H1 (cell line): ENCODE data around the gene GABRG3. TPM values are rescaled to one million over a fixed set of nuclear protein-coding genes. Genes with fewer than 3 reads are reported as not detected.

Experiments
- CTCF ChIA-PET: fragments of 300-600 bp; sonication (Branson Sonifier 250); formaldehyde crosslinking; loops from one replicate; lab custom pipeline; 2021; ENCODE audit not compliant: partially characterized antibody; lab: Charles Lee
- POLR2A ChIA-PET: fragments of 300-600 bp; sonication (Branson Sonifier 250); formaldehyde crosslinking; loops from one replicate; lab custom pipeline; 2021; ENCODE audit warnings: inconsistent platforms; ENCODE audit not compliant: partially characterized antibody; lab: Charles Lee
- DNase-seq, 2 experiments: peaks; one replicate each; pipeline versions ENCODE4 v3.0.0 to v3.0.0-alpha.2; 2010 to 2022; ENCODE audit warnings: low spot score in 2 of 2, low read depth in 1 of 2, mixed read lengths in 1 of 2
- FAIRE-seq: peaks from 2 replicates; lab custom pipeline; 2011; peaks lifted over from hg19 to GRCh38; lab: Jason Lieb, UNC
- H2AFZ ChIP-seq: 2 replicates; pipeline ENCODE4 v1.8.1; 2012; ENCODE audit warnings: low read length, inconsistent platforms
- H2AK5ac ChIP-seq: 2 replicates; pipeline ENCODE4 v1.6.1; 2013; ENCODE audit warnings: low read depth, low read length
- H2BK120ac ChIP-seq: replicated peaks from 2 replicates; pipeline ENCODE3; 2013; ENCODE audit warnings: low read depth, low read length, inconsistent platforms
- H2BK12ac ChIP-seq: 2 replicates; pipeline ENCODE4 v1.6.1; 2013; ENCODE audit warnings: low read depth, low read length
- H2BK15ac ChIP-seq: 2 replicates; pipeline ENCODE4 v1.6.1; 2013; ENCODE audit warnings: low read length
- H2BK20ac ChIP-seq: 2 replicates; pipeline ENCODE4 v1.6.1; 2013; ENCODE audit warnings: low read length
- H2BK5ac ChIP-seq: 2 replicates; pipeline ENCODE4 v1.6.1; 2013; ENCODE audit warnings: low read depth, low read length
- H3K14ac ChIP-seq: 2 replicates; pipeline ENCODE4 v1.6.1; 2013; ENCODE audit warnings: inconsistent platforms; ENCODE audit not compliant: insufficient read length
- H3K18ac ChIP-seq: 2 replicates; pipeline ENCODE4 v1.6.1; 2013; ENCODE audit warnings: low read length; ENCODE audit errors: extremely low read depth
- H3K23ac ChIP-seq: 2 replicates; pipeline ENCODE4 v1.6.1; 2013; ENCODE audit warnings: inconsistent platforms; ENCODE audit not compliant: insufficient read length
- H3K23me2 ChIP-seq: 2 replicates; pipeline ENCODE4 v1.6.1; 2013; ENCODE audit warnings: low read depth, low read length
- H3K27ac ChIP-seq: 2 replicates; pipeline ENCODE4 v1.6.1; 2011; ENCODE audit warnings: low read depth, low read length, inconsistent platforms
- H3K27me3 ChIP-seq, 4 experiments: replicated peaks in 1 of 4; 1 replicate in 1 of 4; 2 replicates in 3 of 4; pipeline versions ENCODE4 v1.6.1 to v1.8.1; 2011 to 2013; ENCODE audit warnings: low read length in 3 of 4, mild to moderate bottlenecking in 3 of 4, inconsistent platforms in 2 of 4, mixed read lengths in 2 of 4, moderate library complexity in 1 of 4; ENCODE audit not compliant: control insufficient read depth in 3 of 4, insufficient read depth in 3 of 4; ENCODE audit errors: extremely low read depth in 1 of 4
- H3K36me3 ChIP-seq, 4 experiments: 2 replicates each; pipeline versions ENCODE4 v1.6.1 to v1.8.1; 2011 to 2013; ENCODE audit warnings: mild to moderate bottlenecking in 4 of 4, low read length in 3 of 4, moderate library complexity in 2 of 4, control low read depth in 1 of 4, inconsistent platforms in 1 of 4; ENCODE audit not compliant: insufficient read depth in 4 of 4, control insufficient read depth in 2 of 4
- H3K4ac ChIP-seq: replicated peaks from 2 replicates; pipeline ENCODE3; 2013; ENCODE audit warnings: low read length, low read depth, mixed read lengths, inconsistent platforms; ENCODE audit not compliant: insufficient read length
- H3K4me1 ChIP-seq, 4 experiments: replicated peaks in 1 of 4; 1 replicate in 1 of 4; 2 replicates in 3 of 4; pipeline versions ENCODE4 v1.6.1 to v1.8.1; 2011 to 2013; ENCODE audit warnings: low read length in 3 of 4, inconsistent platforms in 2 of 4, mixed read lengths in 1 of 4; ENCODE audit not compliant: insufficient read depth in 4 of 4, control insufficient read depth in 3 of 4
- H3K4me2 ChIP-seq, 2 experiments: 2 replicates each; pipeline versions ENCODE4 v1.6.1 to v1.8.1; 2011 to 2013; ENCODE audit warnings: low read depth in 2 of 2, low read length in 2 of 2, control low read depth in 1 of 2, inconsistent platforms in 1 of 2, mild to moderate bottlenecking in 1 of 2; ENCODE audit not compliant: insufficient read depth in 1 of 2
- H3K4me3 ChIP-seq, 4 experiments: fragments of 200-600, 300-600 bp in 1 of 4; sonication (generic), shearing (Covaris generic), sonication (Bioruptor Twin) in 1 of 4; 2 replicates each; pipeline versions ENCODE4 v1.5.1 to v1.8.1; 2011 to 2016; ENCODE audit warnings: low read length in 4 of 4, low read depth in 3 of 4, control low read depth in 2 of 4, inconsistent platforms in 2 of 4, mild to moderate bottlenecking in 2 of 4, mixed read lengths in 1 of 4, moderate library complexity in 1 of 4; ENCODE audit not compliant: insufficient read depth in 2 of 4; ENCODE audit errors: extremely low read depth in 1 of 4
- H3K56ac ChIP-seq: replicated peaks from 2 replicates; pipeline ENCODE3; 2013; ENCODE audit warnings: low read depth, mild to moderate bottlenecking, mixed read lengths, low read length, inconsistent platforms; ENCODE audit not compliant: insufficient read length
- H3K79me1 ChIP-seq: 2 replicates; pipeline ENCODE4 v1.6.1; 2013; ENCODE audit warnings: low read depth, low read length, control low read depth
- H3K79me2 ChIP-seq, 2 experiments: 2 replicates each; pipeline versions ENCODE4 v1.6.1 to v1.8.1; 2012 to 2013; ENCODE audit warnings: low read length in 2 of 2, mild to moderate bottlenecking in 2 of 2, inconsistent platforms in 1 of 2; ENCODE audit not compliant: insufficient read depth in 2 of 2, control insufficient read depth in 1 of 2
- H3K9ac ChIP-seq, 4 experiments: replicated peaks in 1 of 4; 1 replicate in 1 of 4; 2 replicates in 3 of 4; pipeline versions ENCODE4 v1.6.1 to v1.8.1; 2011 to 2013; ENCODE audit warnings: low read depth in 3 of 4, low read length in 3 of 4, control low read depth in 2 of 4, mild to moderate bottlenecking in 2 of 4, moderate library complexity in 2 of 4, inconsistent platforms in 1 of 4; ENCODE audit errors: extremely low read depth in 1 of 4
- H3K9me3 ChIP-seq, 2 experiments: 2 replicates each; pipeline versions ENCODE4 v1.6.1 to v1.8.1; 2012 to 2013; ENCODE audit warnings: mild to moderate bottlenecking in 2 of 2, moderate library complexity in 2 of 2, control low read depth in 1 of 2, inconsistent platforms in 1 of 2, low read depth in 1 of 2, low read length in 1 of 2, mixed read lengths in 1 of 2; ENCODE audit not compliant: insufficient read depth in 2 of 2
- H4K20me1 ChIP-seq, 2 experiments: replicated peaks in 1 of 2; 2 replicates each; pipeline versions ENCODE3 to v1.8.1; 2011 to 2013; ENCODE audit warnings: inconsistent platforms in 2 of 2, low read length in 2 of 2, mild to moderate bottlenecking in 1 of 2; ENCODE audit not compliant: insufficient read depth in 2 of 2, control insufficient read depth in 1 of 2
- H4K5ac ChIP-seq: 2 replicates; pipeline ENCODE4 v1.6.1; 2013; ENCODE audit warnings: low read length, low read depth, mixed read lengths, inconsistent platforms; ENCODE audit not compliant: insufficient read length
- H4K8ac ChIP-seq: 2 replicates; pipeline ENCODE4 v1.8.0; 2013; ENCODE audit warnings: mild to moderate bottlenecking, moderate library complexity, low read length, inconsistent platforms; ENCODE audit not compliant: insufficient read depth; ENCODE audit errors: extremely low read depth
- H4K91ac ChIP-seq: replicated peaks from 2 replicates; pipeline ENCODE3; 2013; ENCODE audit warnings: low read length, mixed read lengths, inconsistent platforms; ENCODE audit not compliant: insufficient read length
- CHD2 ChIP-seq: IDR thresholded peaks from 2 replicates; pipeline ENCODE4 v1.6.1; 2012; ENCODE audit warnings: low read length, improper control_type of control experiment
- EGR1 ChIP-seq: IDR thresholded peaks from 2 replicates; pipeline ENCODE4 v1.6.1; 2011; ENCODE audit warnings: low read depth, low read length, borderline replicate concordance
- MAFK ChIP-seq: IDR thresholded peaks from 2 replicates; pipeline ENCODE4 v1.6.1; 2012; ENCODE audit warnings: low read depth, mild to moderate bottlenecking, improper control_type of control experiment, low read length
- NRF1 ChIP-seq: IDR thresholded peaks from 2 replicates; pipeline ENCODE4 v1.6.1; 2011; ENCODE audit warnings: mild to moderate bottlenecking, low read depth, low read length, improper control_type of control experiment
- PHF8 ChIP-seq: fragments of 200-600 bp; sonication (generic); conservative IDR thresholded peaks from 2 replicates; pipeline ENCODE4 v1.7.1; 2012; ENCODE audit warnings: low read depth, mild to moderate bottlenecking, inconsistent platforms, low read length, moderate library complexity
- RAD21 ChIP-seq, 2 experiments: IDR thresholded peaks in 1 of 2; conservative IDR thresholded peaks in 1 of 2; 2 replicates each; pipeline ENCODE4 v1.6.1; 2011; ENCODE audit warnings: low read depth in 2 of 2, low read length in 2 of 2, improper control_type of control experiment in 1 of 2, inconsistent platforms in 1 of 2, mild to moderate bottlenecking in 1 of 2, moderate library complexity in 1 of 2
- SP2 ChIP-seq: IDR thresholded peaks from 2 replicates; pipeline ENCODE4 v1.6.1; 2012; ENCODE audit warnings: mild to moderate bottlenecking, low read length, inconsistent platforms
- USF2 ChIP-seq: IDR thresholded peaks from 2 replicates; pipeline ENCODE4 v1.6.1; 2011; ENCODE audit warnings: low read length, improper control_type of control experiment
- WGBS, 2 experiments: shearing (Covaris generic) in 1 of 2; methylation state at CpG; one replicate each; pipeline versions ENCODE4 v1.1.6 to v1.1.7; 2013 to 2015; ENCODE audit warnings: low lambda C conversion rate in 2 of 2, mixed read lengths in 2 of 2, inconsistent platforms in 1 of 2, low coverage in 1 of 2, missing lambda C conversion rate in 1 of 2; ENCODE audit not compliant: insufficient replicate concordance in 2 of 2, insufficient coverage in 1 of 2, insufficient read length in 1 of 2; ENCODE audit errors: extremely low coverage in 1 of 2, missing lambda C conversion rate in 1 of 2; 5-methylcytosine and 5-hydroxymethylcytosine counted together
- polyA plus RNA-seq, 7 experiments: library from polyadenylated mRNA; depleted of rRNA in 3 of 7; stranded (reverse) in 5 of 7; unstranded in 2 of 7; fragments of >200 nt in 5 of 7; fragments of 200-250 nt in 2 of 7; gene quantifications; 1 replicate in 5 of 7; 2 replicates in 1 of 7; 4 replicates in 1 of 7; pipeline versions ENCODE4 v1.2.1 to v1.2.3, GENCODE V29; 2011 to 2013; ENCODE audit warnings: missing spikeins in 2 of 7, mixed read lengths in 2 of 7
- total RNA-seq: library from RNA; stranded (reverse); fragmentation: NEBNext Ultra II Directional; extraction: Animal tissue kit (Norgen Biotek cat#: 25700); gene quantifications from 2 replicates; pipeline ENCODE4 v1.2.1, GENCODE V29; 2021
- TF ChIP-seq, protein P1 (sequence below), 3 experiments: IDR thresholded peaks; 1 replicate in 2 of 3; 2 replicates in 1 of 3; pipeline versions ENCODE4 v1.5.1 to v1.6.1; 2011; ENCODE audit warnings: low read length in 3 of 3, mild to moderate bottlenecking in 3 of 3, inconsistent platforms in 2 of 3, low read depth in 1 of 3, moderate library complexity in 1 of 3; ENCODE audit not compliant: insufficient read depth in 1 of 3; ENCODE audit errors: control extremely low read depth in 1 of 3

GABRG3 gene
- total and polyA plus RNA-seq, 2 of the 8 experiments (the other 6 are each of a cell fraction or from before 2014, with no cell fraction given) = 0.17 to 0.80 TPM

DNA sequence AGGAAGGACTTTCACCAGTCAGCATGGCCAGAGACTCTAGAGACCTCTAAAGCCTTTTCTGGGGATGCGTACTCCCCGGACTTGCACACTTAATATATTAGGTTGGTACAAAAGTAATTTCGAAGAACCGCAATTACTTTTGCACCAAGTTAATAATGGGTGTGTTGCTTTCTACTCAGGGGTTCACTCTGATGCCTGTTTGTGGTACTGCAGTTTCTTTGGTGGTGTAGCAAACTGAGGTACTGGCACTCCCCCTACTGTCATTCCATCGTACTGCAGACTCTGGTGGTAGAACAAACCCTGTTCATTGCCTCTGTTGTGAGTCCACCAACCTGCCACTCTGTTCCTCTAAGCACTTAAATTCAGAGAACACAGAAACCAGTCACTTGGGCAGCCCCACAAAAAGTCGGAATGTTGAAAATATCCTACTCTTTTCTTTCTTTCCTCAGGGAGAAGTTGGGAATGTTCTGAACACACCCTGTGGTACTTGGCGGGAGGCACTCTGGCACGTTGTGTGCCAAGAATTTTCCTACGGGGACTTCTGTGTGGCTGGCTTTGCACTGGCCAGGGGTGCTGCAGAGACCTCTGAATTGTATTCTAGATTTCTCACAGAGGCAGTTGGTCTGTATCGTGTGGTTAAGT, 46.3 kb downstream of the GABRG3 start:
- no peak overlapping the region for H2BK120ac ChIP-seq
- H3K56ac ChIP-seq = no peak overlapping the region
- H3K14ac ChIP-seq = no peak overlapping the region
- no peak overlapping the region for H3K4me2 ChIP-seq
- DNase-seq = peak; percentile 43 to 94
- POLR2A ChIA-PET = no interaction called here
- WGBS, 2 experiments = 47% methylated on average over 10 of the region's 10 CpGs; no CpG with 5 or more reads in 1 of the 2 experiments
- H3K9ac ChIP-seq = no peak overlapping the region
- H4K20me1 ChIP-seq = no peaks in the 10 kb centered on the region
- no peak overlapping the region for H3K23ac ChIP-seq
- H3K79me1 ChIP-seq = no peaks in the 10 kb centered on the region
- no peak overlapping the region for H4K91ac ChIP-seq
- H2BK20ac ChIP-seq = no peak overlapping the region
- no peak overlapping the region for H4K8ac ChIP-seq
- no peak overlapping the region for H2AK5ac ChIP-seq
- no peak overlapping the region for H2BK12ac ChIP-seq
- no peaks in the 10 kb centered on the region for H3K36me3 ChIP-seq
- H3K4ac ChIP-seq = no peak overlapping the region
- CTCF ChIA-PET = interaction anchor here (0.6 to 4.4 kb wide), 17 partner anchors 8 to 1434 kb away, joined by 3 to 71 read pairs (median 4); partner anchors contain the start of gene GABRG3
- H3K4me3 ChIP-seq = no peak overlapping the region
- no peak overlapping the region for H3K18ac ChIP-seq
- no peak overlapping the region for H3K27ac ChIP-seq
- no peaks in the 10 kb centered on the region for H3K23me2 ChIP-seq
- H4K5ac ChIP-seq = no peak overlapping the region
- H2BK5ac ChIP-seq = no peak overlapping the region
- no peaks in the 10 kb centered on the region for H3K27me3 ChIP-seq
- peak; percentile 99 for FAIRE-seq
- H3K79me2 ChIP-seq = no peaks in the 10 kb centered on the region
- no peak overlapping the region for H2AFZ ChIP-seq
- H3K9me3 ChIP-seq = no peaks in the 10 kb centered on the region
- H3K4me1 ChIP-seq = no peaks in the 10 kb centered on the region
- no peak overlapping the region for H2BK15ac ChIP-seq
- TF ChIP-seq CHD2 (no peak), EGR1 (no peak), SP2 (no peak), NRF1 (no peak), MAFK (no peak), RAD21 (IDR thresholded peaks at IDR 0.05 in 1 of 2, conservative IDR thresholded peaks at IDR 0.05 in 1 of 2; ENCODE audit: low read depth in 2 of 2, low read length in 2 of 2) (peak; percentile 97 to 98), USF2 (no peak), PHF8 (no peak)
- TF ChIP-seq, protein P1, sequence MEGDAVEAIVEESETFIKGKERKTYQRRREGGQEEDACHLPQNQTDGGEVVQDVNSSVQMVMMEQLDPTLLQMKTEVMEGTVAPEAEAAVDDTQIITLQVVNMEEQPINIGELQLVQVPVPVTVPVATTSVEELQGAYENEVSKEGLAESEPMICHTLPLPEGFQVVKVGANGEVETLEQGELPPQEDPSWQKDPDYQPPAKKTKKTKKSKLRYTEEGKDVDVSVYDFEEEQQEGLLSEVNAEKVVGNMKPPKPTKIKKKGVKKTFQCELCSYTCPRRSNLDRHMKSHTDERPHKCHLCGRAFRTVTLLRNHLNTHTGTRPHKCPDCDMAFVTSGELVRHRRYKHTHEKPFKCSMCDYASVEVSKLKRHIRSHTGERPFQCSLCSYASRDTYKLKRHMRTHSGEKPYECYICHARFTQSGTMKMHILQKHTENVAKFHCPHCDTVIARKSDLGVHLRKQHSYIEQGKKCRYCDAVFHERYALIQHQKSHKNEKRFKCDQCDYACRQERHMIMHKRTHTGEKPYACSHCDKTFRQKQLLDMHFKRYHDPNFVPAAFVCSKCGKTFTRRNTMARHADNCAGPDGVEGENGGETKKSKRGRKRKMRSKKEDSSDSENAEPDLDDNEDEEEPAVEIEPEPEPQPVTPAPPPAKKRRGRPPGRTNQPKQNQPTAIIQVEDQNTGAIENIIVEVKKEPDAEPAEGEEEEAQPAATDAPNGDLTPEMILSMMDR (IDR thresholded peaks at IDR 0.05; ENCODE audit: control extremely low read depth in 1 of 3, insufficient read depth in 1 of 3, low read depth in 1 of 3, low read length in 3 of 3) = peak; percentile 69 to 100 (median 99)
